Spleen (tissue), 11 donors: ENCODE data around the gene TFE3. TPM values are rescaled to one million over a fixed set of nuclear protein-coding genes. Genes with fewer than 3 reads are reported as not detected.

Experiments
- DNase-seq: peaks from one replicate; pipeline ENCODE4 v3.0.0-alpha.2; 2020
- H3K27ac ChIP-seq, 8 donors: fragments of 200-600 bp; sonication (generic) in 7 of 8; 1 replicate in 4 of 8; 2 replicates in 4 of 8; pipeline versions ENCODE4 v1.5.0 to v1.8.0; 2016 to 2021; ENCODE audit warnings: inconsistent platforms in 4 of 8, mild to moderate bottlenecking in 4 of 8, moderate library complexity in 1 of 8
- H3K27me3 ChIP-seq, 7 donors: fragments of 200-600 bp; sonication (generic) in 6 of 7; replicated peaks in 1 of 7; 1 replicate in 4 of 7; 2 replicates in 3 of 7; pipeline versions ENCODE4 v1.5.0 to v1.8.0; 2016 to 2021; ENCODE audit warnings: inconsistent platforms in 3 of 7, mild to moderate bottlenecking in 1 of 7
- H3K36me3 ChIP-seq, 6 donors: fragments of 200-600 bp; sonication (generic) in 5 of 6; 1 replicate in 4 of 6; 2 replicates in 2 of 6; pipeline versions ENCODE4 v1.5.0 to v1.8.0; 2016 to 2021; ENCODE audit warnings: inconsistent platforms in 2 of 6
- H3K4me1 ChIP-seq, 6 donors: fragments of 200-600 bp; sonication (generic) in 5 of 6; 1 replicate in 3 of 6; 2 replicates in 3 of 6; pipeline versions ENCODE4 v1.5.0 to v1.8.0; 2016 to 2021; ENCODE audit warnings: inconsistent platforms in 3 of 6
- H3K4me3 ChIP-seq, 8 donors: fragments of 200-600 bp; sonication (generic) in 7 of 8; 1 replicate in 4 of 8; 2 replicates in 4 of 8; pipeline versions ENCODE4 v1.5.0 to v1.8.0; 2016 to 2021; ENCODE audit warnings: inconsistent platforms in 4 of 8, mild to moderate bottlenecking in 4 of 8, moderate library complexity in 2 of 8
- H3K9me3 ChIP-seq, 8 donors: fragments of 200-600 bp; sonication (generic) in 7 of 8; 1 replicate in 4 of 8; 2 replicates in 4 of 8; pipeline versions ENCODE4 v1.5.0 to v1.8.0; 2016 to 2021; ENCODE audit warnings: inconsistent platforms in 4 of 8
- POLR2A ChIP-seq, 3 donors: fragments of 450-650 bp; IDR thresholded peaks; one replicate each; pipeline ENCODE4 v1.5.1; 2017; ENCODE audit warnings: antibody characterized with exemption in 3 of 3, mild to moderate bottlenecking in 1 of 3
- POLR2AphosphoS5 ChIP-seq, 3 donors: sonication (generic); formaldehyde crosslinking; IDR thresholded peaks; one replicate each; pipeline ENCODE4 v1.5.1; 2017; ENCODE audit warnings: antibody characterized with exemption in 3 of 3
- WGBS, 5 donors: extraction: QIAGEN DNeasy Blood & Tissue Kit in 3 of 5; methylation state at CpG; one replicate each; pipeline versions ENCODE4 v1.1.5 to v1.1.7; 2013 to 2018; 5-methylcytosine and 5-hydroxymethylcytosine counted together
- intact Hi-C: fragments of 100-400 bp; cut with DNase I; formaldehyde crosslinking; loops from one replicate; pipeline ENCODE4 v1.15.0; 2023; ENCODE audit warnings: low total_unique reads
- polyA plus RNA-seq, 3 donors: library from polyadenylated mRNA; stranded (reverse); fragments of 200-250 nt; gene quantifications; one replicate each; pipeline ENCODE4 v1.2.1, GENCODE V29; 2013
- total RNA-seq, 7 donors: library from RNA; depleted of rRNA in 3 of 7; stranded (reverse); fragments of >200 nt in 3 of 7; fragmentation: NEBNext Ultra II Directional in 4 of 7; extraction: Animal tissue kit (Norgen Biotek cat#: 25700) in 4 of 7; gene quantifications; one replicate each; pipeline versions ENCODE4 v1.1.0 to v1.2.1, GENCODE V29; 2016 to 2021
- TF ChIP-seq, protein P1 (sequence below), 11 experiments: fragments of 200-600 bp in 7 of 11; fragments of 450-650 bp in 4 of 11; sonication (generic) in 4 of 11; IDR thresholded peaks in 8 of 11; conservative IDR thresholded peaks in 3 of 11; 1 replicate in 7 of 11; 2 replicates in 4 of 11; pipeline versions ENCODE4 v1.4.0 to v1.8.0; 2016 to 2021; ENCODE audit warnings: antibody characterized with exemption in 11 of 11, inconsistent platforms in 4 of 11, mild to moderate bottlenecking in 1 of 11
- donor health status: healthy with polysubstance abuse.
- donor health status: DM: no; HTN: no; CAD: no; lungs with moderate emphysema.
- donor health status: DM: no; HTN: no; CAD: no.
- donor health status: Bipolar disorder and iron deficiency.
- donor health status: healthy.
- donor health status: DM: no; HTN: no; CAD: no.
- donor health status: DM: yes; HTN: yes; CAD: no.

TFE3 gene
- total and polyA plus RNA-seq, 10 donors = 16.0 to 79.1 (median 55.5) TPM

- no peaks in the 10 kb centered on the region for H3K27me3 ChIP-seq
- 60 to 87% (median 82%) methylated on average over 1 to 10 of the region's 10 CpGs for WGBS, 5 donors
- TF ChIP-seq, protein P1, sequence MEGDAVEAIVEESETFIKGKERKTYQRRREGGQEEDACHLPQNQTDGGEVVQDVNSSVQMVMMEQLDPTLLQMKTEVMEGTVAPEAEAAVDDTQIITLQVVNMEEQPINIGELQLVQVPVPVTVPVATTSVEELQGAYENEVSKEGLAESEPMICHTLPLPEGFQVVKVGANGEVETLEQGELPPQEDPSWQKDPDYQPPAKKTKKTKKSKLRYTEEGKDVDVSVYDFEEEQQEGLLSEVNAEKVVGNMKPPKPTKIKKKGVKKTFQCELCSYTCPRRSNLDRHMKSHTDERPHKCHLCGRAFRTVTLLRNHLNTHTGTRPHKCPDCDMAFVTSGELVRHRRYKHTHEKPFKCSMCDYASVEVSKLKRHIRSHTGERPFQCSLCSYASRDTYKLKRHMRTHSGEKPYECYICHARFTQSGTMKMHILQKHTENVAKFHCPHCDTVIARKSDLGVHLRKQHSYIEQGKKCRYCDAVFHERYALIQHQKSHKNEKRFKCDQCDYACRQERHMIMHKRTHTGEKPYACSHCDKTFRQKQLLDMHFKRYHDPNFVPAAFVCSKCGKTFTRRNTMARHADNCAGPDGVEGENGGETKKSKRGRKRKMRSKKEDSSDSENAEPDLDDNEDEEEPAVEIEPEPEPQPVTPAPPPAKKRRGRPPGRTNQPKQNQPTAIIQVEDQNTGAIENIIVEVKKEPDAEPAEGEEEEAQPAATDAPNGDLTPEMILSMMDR (IDR thresholded peaks at IDR 0.05 in 8 of 11, conservative IDR thresholded peaks at IDR 0.05 in 3 of 11) = no peak
- no peak for TF ChIP-seq POLR2A (IDR thresholded peaks at IDR 0.05)
- TF ChIP-seq POLR2AphosphoS5 (IDR thresholded peaks at IDR 0.05) = no peak
Measured at GRCh38 chrX:49061916-49062315, 18.8 kb upstream of the TFE3 start.

GRCh38 chrX:49061490-49061889 is 18.3 kb upstream of the TFE3 start:
- TF ChIP-seq POLR2AphosphoS5 (IDR thresholded peaks at IDR 0.05) = no peak
- Histone ChIP-seq H3K4me1 (no peaks in the 10 kb centered on the region), H3K27ac (no peak overlapping the region), H3K4me3 (no peak overlapping the region), H3K36me3 (peaks cover 0 to 41% (median 0%) of the 10 kb centered on the region in 6 donors), H3K27me3 (no peaks in the 10 kb centered on the region), H3K9me3 (no peaks in the 10 kb centered on the region)
- 81 to 96% (median 85%) methylated on average over 7 of the region's 7 CpGs for WGBS, 5 donors
- DNase-seq = no peak
- intact Hi-C loops = no loop called here

More at GRCh38 chrX:49061916-49062315, 18.8 kb upstream of the TFE3 start:
- intact Hi-C loops = no loop called here
- Histone ChIP-seq H3K4me1 (no peaks in the 10 kb centered on the region), H3K36me3 (peaks cover 0 to 42% (median 0%) of the 10 kb centered on the region in 6 donors), H3K9me3 (no peaks in the 10 kb centered on the region), H3K27ac (no peak overlapping the region), H3K4me3 (no peak overlapping the region)
- DNase-seq = no peak

DNA sequence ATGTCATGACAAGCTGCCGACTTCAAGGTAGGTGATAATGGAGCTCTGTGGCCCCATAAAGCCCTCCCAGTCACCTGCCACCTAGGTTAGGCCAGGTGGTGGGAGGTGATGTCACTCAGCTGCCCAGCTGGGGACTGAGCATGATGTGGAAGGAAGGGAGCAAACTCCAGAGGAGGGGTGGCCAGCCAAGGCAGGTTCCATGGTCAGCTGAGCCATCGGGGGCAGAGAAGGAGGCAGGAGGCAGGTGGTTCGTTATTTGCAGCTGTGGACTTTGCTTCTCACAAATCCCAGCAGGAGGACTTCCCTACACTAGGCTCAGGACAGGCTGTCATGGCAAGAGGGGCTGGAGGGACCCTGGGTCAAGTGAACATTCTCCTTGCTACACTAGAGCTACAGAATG is 17.8 kb upstream of the TFE3 start:
- H3K27me3 ChIP-seq = no peaks in the 10 kb centered on the region
- no peak overlapping the region for H3K4me3 ChIP-seq
- no peak for TF ChIP-seq POLR2AphosphoS5 (IDR thresholded peaks at IDR 0.05)
- TF ChIP-seq, protein P1 (IDR thresholded peaks at IDR 0.05 in 8 of 11, conservative IDR thresholded peaks at IDR 0.05 in 3 of 11) = no peak
- TF ChIP-seq POLR2A (IDR thresholded peaks at IDR 0.05) = no peak
- DNase-seq = no peak
- peaks cover 0 to 37% (median 0%) of the 10 kb centered on the region in 6 donors for H3K36me3 ChIP-seq
- H3K4me1 ChIP-seq = no peaks in the 10 kb centered on the region
- H3K27ac ChIP-seq = no peak overlapping the region
- WGBS, 5 donors = 69 to 100% (median 85%) methylated on average over 1 to 3 of the region's 3 CpGs
- no peaks in the 10 kb centered on the region for H3K9me3 ChIP-seq
- intact Hi-C loops = no loop called here

DNA sequence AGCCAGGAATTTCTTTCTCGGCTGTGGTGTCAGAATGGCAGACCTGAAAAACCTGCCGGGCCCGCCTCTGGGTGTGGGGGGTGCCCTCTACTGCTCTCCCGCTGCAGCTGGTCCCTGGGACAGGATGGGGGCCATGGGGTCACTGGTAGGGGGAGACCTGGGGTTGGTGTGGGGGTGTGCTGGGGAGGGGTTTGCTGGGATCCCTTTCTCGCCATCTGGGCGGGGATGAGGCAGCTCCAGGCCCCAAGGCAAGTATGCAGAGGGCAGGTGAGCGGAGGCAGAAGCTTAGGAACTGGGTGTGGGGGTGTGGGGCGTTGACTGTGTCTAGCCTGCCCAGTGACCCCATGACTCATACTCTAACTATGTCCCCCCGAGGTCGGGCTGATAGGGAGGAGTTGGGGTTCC is 16.5 kb upstream of the TFE3 start:
- Histone ChIP-seq H3K4me1 (peaks cover 0 to 5% (median 0%) of the 10 kb centered on the region in 6 donors), H3K27ac (peak overlapping the region in 1 of 8 donors; percentile 46), H3K4me3 (no peak overlapping the region), H3K27me3 (no peaks in the 10 kb centered on the region), H3K36me3 (peaks cover 0 to 26% (median 0%) of the 10 kb centered on the region in 6 donors), H3K9me3 (no peaks in the 10 kb centered on the region)
- no peak for TF ChIP-seq POLR2AphosphoS5 (IDR thresholded peaks at IDR 0.05)
- TF ChIP-seq, protein P1 (IDR thresholded peaks at IDR 0.05 in 8 of 11, conservative IDR thresholded peaks at IDR 0.05 in 3 of 11) = no peak
- TF ChIP-seq POLR2A (IDR thresholded peaks at IDR 0.05) = no peak
- WGBS, 5 donors = 65 to 94% (median 77%) methylated on average over 9 to 10 of the region's 10 CpGs; no CpG with 5 or more reads in 1 of the 5 donors
- DNase-seq = no peak
- intact Hi-C loops = no loop called here
